ENCODE results near the gene CD36.

DNA sequence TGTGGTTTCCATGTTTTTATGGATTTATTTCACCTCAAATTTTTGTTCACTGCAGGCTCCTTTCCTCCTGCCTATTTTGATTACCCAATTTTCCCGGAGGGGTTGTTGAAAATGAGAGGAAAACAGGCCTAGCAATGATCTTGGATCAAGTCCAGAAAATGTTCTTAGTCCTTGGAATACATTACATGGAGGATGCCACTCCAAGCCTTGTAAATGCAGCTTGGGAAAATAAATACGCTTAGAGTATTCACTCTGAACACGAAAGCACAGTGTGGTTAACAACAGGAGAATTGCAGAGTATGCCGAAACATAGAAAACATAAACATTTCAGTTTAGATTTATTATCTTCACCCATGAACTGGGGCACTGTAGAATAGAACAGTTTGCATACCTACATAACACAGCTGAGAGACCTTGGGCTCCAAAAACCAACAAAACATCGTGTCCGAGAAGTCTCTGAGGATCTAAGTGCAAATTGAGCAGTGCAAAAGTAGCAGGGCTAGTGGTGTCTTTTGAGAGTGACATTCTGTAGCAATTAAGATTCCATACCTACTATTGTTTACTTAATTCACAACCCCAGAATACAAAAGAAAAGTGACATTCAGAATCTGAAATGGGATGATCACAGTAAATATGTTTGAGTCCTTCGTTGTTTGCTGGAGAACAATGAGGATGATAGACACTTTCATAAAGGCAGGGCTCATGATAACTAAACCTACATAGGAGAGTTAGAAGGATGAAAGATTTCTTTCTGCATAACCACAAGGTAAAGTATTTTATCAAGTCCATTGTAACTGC is 7.6 kb upstream of the CD36 start:
- TF ChIP-seq CTCF (IDR thresholded peaks at IDR 0.05) (no peak), POLR2A (IDR thresholded peaks at IDR 0.05) (no peak), EP300 (IDR thresholded peaks at IDR 0.05; ENCODE audit: low read depth) (no peak)

All from transverse colon (tissue), 3 donors.